Measurements from ENCODE around the gene HYI. TPM values are rescaled to one million over a fixed set of nuclear protein-coding genes. Genes with fewer than 3 reads are reported as not detected.
A peak's percentile ranks its signal among the peaks of the same experiment; 100 is the strongest.
"Not testable (repeated sequence)": the region's sequence is repeated elsewhere in the genome, so short reads cannot be mapped to it uniquely, and the experiment has no call there.

HYI gene, protein sequence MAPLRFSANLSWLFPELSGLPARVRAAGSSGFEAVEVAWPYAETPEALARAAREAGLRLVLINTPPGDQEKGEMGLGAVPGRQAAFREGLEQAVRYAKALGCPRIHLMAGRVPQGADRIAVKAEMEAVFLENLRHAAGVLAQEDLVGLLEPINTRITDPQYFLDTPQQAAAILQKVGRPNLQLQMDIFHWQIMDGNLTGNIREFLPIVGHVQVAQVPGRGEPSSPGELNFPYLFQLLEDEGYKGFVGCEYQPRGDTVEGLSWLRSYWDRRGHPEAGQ
- total RNA-seq (10 to 100 TPM; 21.2 to 35.5 TPM), polyA plus RNA-seq (ENCODE audit: insufficient read depth, low read depth, low replicate concordance) (20.1 TPM)
- long read RNA-seq, donor 1, transcript HYI-202 (6 exons, 2,173 nt), result minor isoform, 8 of 23 reads
- long read RNA-seq, donor 1, transcript HYI-204 (8 exons, 1,066 nt), result major isoform, 12 of 23 reads
- long read RNA-seq, donor 1, partial matches to known transcripts, result 0 of 23 reads
- long read RNA-seq, donor 1, other reads (novel, unspliced or antisense), result 0 of 23 reads
- long read RNA-seq, donor 2, transcript HYI-204 (8 exons, 1,066 nt), result major isoform, 9 of 20 reads
- long read RNA-seq, donor 2, partial matches to known transcripts, result 6 of 20 reads
- long read RNA-seq, donor 2, other reads (novel, unspliced or antisense), result 0 of 20 reads

DNA sequence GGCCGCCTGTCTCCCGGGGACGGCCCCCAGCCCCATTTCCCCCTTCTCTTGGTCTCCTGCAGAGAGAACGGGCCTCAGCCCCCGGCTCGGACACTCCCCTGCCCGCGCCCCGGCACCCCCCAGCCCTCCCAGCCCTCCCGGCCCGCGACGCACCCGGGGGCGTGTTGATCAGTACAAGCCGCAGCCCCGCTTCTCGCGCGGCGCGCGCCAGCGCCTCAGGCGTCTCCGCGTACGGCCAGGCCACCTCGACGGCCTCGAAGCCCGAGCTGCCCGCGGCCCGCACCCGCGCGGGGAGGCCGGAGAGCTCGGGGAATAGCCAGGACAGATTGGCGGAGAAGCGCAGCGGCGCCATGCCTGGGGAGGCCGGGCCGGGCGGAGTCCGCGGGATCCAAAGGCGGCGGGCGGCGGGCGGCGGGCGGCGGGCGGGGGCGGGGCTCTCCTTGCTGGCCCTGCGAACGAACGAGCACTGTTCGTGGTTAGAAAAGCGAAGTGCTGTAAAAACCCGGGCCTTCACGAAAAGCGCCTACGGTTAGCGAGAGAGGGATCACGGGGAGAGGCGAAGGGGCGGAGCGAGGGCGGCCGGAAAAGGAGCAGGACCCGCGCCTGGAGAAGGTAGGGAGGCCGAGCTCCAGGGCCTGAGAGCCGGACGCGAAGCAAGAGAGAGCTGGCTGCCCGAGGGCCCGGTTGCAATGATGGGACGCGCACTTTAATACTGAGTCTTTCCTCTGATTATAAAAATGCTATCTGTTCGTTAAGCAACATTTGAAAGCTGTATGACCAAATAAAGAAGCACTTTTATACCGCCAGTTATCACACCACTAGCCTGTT is at the start of gene HYI:
TSS of gene HYI (minus strand) at position 490 of the 828 bp plus-strand sequence. CDS start at position 352, 138 bp downstream.
- no peaks in the 10 kb centered on the region for H3K36me3 ChIP-seq (ENCODE audit: low read depth, missing control alignments)
- TF ChIP-seq POLR2A (IDR thresholded peaks at IDR 0.05), result no peak
- TF ChIP-seq, protein P1, sequence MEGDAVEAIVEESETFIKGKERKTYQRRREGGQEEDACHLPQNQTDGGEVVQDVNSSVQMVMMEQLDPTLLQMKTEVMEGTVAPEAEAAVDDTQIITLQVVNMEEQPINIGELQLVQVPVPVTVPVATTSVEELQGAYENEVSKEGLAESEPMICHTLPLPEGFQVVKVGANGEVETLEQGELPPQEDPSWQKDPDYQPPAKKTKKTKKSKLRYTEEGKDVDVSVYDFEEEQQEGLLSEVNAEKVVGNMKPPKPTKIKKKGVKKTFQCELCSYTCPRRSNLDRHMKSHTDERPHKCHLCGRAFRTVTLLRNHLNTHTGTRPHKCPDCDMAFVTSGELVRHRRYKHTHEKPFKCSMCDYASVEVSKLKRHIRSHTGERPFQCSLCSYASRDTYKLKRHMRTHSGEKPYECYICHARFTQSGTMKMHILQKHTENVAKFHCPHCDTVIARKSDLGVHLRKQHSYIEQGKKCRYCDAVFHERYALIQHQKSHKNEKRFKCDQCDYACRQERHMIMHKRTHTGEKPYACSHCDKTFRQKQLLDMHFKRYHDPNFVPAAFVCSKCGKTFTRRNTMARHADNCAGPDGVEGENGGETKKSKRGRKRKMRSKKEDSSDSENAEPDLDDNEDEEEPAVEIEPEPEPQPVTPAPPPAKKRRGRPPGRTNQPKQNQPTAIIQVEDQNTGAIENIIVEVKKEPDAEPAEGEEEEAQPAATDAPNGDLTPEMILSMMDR (IDR thresholded peaks at IDR 0.05), result no peak
- intact Hi-C loops (cut with DNase I; ENCODE audit: low total_unique reads), result no loop called here
- H3K4me1 ChIP-seq, result peaks cover 5% of the 10 kb centered on the region
- 0 to 1% methylated on average over 19 to 52 of the region's 87 CpGs for WGBS, 2 donors
- H3K4me3 ChIP-seq, result peak within 1 kb of the TSS; percentile 63 to 64
- DNase-seq, result peak; percentile 89
- H3K27me3 ChIP-seq, result no peaks in the 10 kb centered on the region
- no peaks in the 10 kb centered on the region for H3K9me3 ChIP-seq
- H3K27ac ChIP-seq, result peak within 1 kb of the TSS; percentile 85 to 95

DNA sequence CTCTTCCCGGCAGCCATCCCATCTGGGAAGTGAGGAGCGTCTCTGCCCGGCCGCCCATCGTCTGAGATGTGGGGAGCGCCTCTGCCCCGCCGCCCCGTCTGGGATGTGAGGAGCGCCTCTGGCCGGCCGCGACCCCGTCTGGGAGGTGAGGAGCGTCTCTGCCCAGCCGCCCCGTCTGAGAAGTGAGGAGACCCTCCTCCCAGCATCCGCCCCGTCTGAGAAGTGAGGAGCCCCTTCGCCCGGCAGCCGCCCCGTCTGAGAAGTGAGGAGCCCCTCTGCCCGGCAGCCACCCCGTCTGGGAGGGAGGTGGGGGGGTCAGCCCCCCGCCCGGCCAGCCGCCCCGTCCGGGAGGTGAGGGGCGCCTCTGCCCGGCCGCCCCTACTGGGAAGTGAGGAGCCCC is 48.1 kb upstream of the HYI start:
- H3K27me3 ChIP-seq; H3K27ac ChIP-seq; H3K9me3 ChIP-seq; H3K4me1 ChIP-seq; intact Hi-C loops (cut with DNase I; ENCODE audit: low total_unique reads); DNase-seq; H3K4me3 ChIP-seq; H3K36me3 ChIP-seq (ENCODE audit: low read depth, missing control alignments): not testable (repeated sequence)
- WGBS, 2 donors, result 79% methylated on average over 19 of the region's 33 CpGs; no CpG with 5 or more reads in 1 of the 2 donors

DNA sequence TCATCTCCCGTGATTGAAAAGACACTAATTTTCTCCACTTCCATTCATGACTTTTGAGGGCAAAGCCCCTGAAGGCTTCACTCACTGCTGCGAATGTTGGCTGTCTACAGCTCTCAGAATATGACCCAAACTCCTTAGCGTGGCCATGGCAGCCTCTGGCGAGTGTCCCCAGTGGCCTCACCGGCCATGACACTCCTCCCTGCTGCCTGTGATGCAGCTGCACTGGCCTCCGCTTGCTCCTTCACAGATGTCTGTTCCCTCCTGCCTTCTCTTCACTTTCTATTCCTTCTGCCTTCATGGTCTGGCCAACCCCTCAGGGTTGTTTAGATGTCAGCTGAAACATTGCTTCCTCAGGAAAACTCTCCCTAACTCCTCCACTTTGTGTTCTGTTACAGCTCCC is 46.2 kb upstream of the HYI start:
- Histone ChIP-seq H3K4me1 (no peaks in the 10 kb centered on the region), H3K4me3 (no peak overlapping the region), H3K36me3 (ENCODE audit: low read depth, missing control alignments) (no peaks in the 10 kb centered on the region), H3K9me3 (no peaks in the 10 kb centered on the region), H3K27ac (no peak overlapping the region), H3K27me3 (no peaks in the 10 kb centered on the region)
- intact Hi-C loops (cut with DNase I; ENCODE audit: low total_unique reads), result no loop called here
- no peak for DNase-seq
- 77 to 84% methylated on average over 6 of the region's 6 CpGs for WGBS, 2 donors
- no peak for TF ChIP-seq POLR2A (IDR thresholded peaks at IDR 0.05)
- TF ChIP-seq, protein P1 (IDR thresholded peaks at IDR 0.05), result no peak

DNA sequence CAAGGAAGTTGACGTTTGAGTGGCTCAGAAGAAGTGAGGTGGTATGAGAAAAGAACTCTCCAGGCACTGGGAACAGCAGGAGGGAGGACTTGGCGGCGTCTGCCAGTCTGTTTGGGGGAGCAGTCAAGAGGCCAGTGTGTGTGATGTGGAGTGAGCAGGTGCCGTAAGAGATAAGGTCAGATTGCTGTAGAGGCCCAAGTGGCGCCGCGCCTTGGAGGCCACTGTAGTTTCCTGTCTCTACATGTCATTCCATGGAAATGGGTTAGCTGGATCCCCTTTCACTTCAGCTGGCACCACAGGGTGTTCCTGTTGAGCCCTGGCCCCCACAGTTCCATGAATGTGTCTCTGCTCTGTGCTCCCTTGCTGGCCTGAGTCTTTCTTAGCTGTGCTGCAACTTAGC is 41.5 kb upstream of the HYI start:
- Histone ChIP-seq H3K9me3 (no peaks in the 10 kb centered on the region), H3K4me3 (no peak overlapping the region), H3K27me3 (no peaks in the 10 kb centered on the region), H3K27ac (no peak overlapping the region), H3K36me3 (ENCODE audit: low read depth, missing control alignments) (no peaks in the 10 kb centered on the region), H3K4me1 (peaks cover 3% of the 10 kb centered on the region)
- intact Hi-C loops (cut with DNase I; ENCODE audit: low total_unique reads), result no loop called here
- no peak for DNase-seq
- WGBS, 2 donors, result 92 to 93% methylated on average over 7 of the region's 7 CpGs
- no peak for TF ChIP-seq POLR2A (IDR thresholded peaks at IDR 0.05)
- TF ChIP-seq, protein P1 (IDR thresholded peaks at IDR 0.05), result no peak
